Endodermal cell (in vitro differentiated cells): ENCODE data around the gene CD58. TPM values are rescaled to one million over a fixed set of nuclear protein-coding genes. Genes with fewer than 3 reads are reported as not detected.

ENCODE experiments used
- DNase-seq: peaks from one replicate; pipeline ENCODE4 v3.0.0-alpha.2; 2017
- H3K27ac ChIP-seq: 2 replicates; pipeline ENCODE4 v1.5.1; 2013; ENCODE audit warnings: mild to moderate bottlenecking, low read depth, low read length, moderate library complexity
- H3K27me3 ChIP-seq: 2 replicates; pipeline ENCODE4 v1.6.1; 2013; ENCODE audit warnings: mild to moderate bottlenecking, low read length, moderate library complexity; ENCODE audit not compliant: insufficient read depth, control insufficient read depth, poor library complexity, severe bottlenecking
- H3K36me3 ChIP-seq: 2 replicates; pipeline ENCODE4 v1.7.0; 2013; ENCODE audit warnings: mild to moderate bottlenecking, low read length, moderate library complexity; ENCODE audit not compliant: control insufficient read depth, insufficient read depth
- H3K4me1 ChIP-seq: one replicate; pipeline ENCODE4 v1.7.0; 2013; ENCODE audit warnings: low read length; ENCODE audit not compliant: control insufficient read depth, insufficient read depth
- H3K4me3 ChIP-seq: 2 replicates; pipeline ENCODE4 v1.5.1; 2013; ENCODE audit warnings: mild to moderate bottlenecking, low read length, moderate library complexity
- H3K9ac ChIP-seq: 2 replicates; pipeline ENCODE4 v1.6.1; 2013; ENCODE audit warnings: mild to moderate bottlenecking, low read length, moderate library complexity; ENCODE audit not compliant: poor library complexity, severe bottlenecking; ENCODE audit errors: extremely low read depth
- H3K9me3 ChIP-seq: 2 replicates; pipeline ENCODE4 v1.6.1; 2013; ENCODE audit warnings: mild to moderate bottlenecking, low read length, moderate library complexity; ENCODE audit not compliant: control insufficient read depth
- H3K27ac Mint-ChIP-seq: 2 replicates; pipeline ENCODE4 v1.8.0; 2020; ENCODE audit warnings: mixed read lengths
- H3K27me3 Mint-ChIP-seq: 2 replicates; pipeline ENCODE4 v1.8.0; 2021; ENCODE audit warnings: mild to moderate bottlenecking, mixed read lengths; ENCODE audit not compliant: insufficient read depth
- H3K36me3 Mint-ChIP-seq: 2 replicates; pipeline ENCODE4 v1.8.0; 2020; ENCODE audit warnings: low read depth, mixed read lengths
- H3K4me1 Mint-ChIP-seq: 2 replicates; pipeline ENCODE4 v1.8.0; 2020; ENCODE audit warnings: mixed read lengths
- H3K4me3 Mint-ChIP-seq: 2 replicates; pipeline ENCODE4 v1.8.0; 2020; ENCODE audit warnings: mild to moderate bottlenecking, moderate library complexity, mixed read lengths
- H3K9me3 Mint-ChIP-seq: 2 replicates; pipeline ENCODE4 v1.8.0; 2020; ENCODE audit warnings: mild to moderate bottlenecking, mixed read lengths
- WGBS, 2 experiments: methylation state at CpG; one replicate each; pipeline versions ENCODE4 v1.1.5 to v1.1.7; 2013; ENCODE audit warnings: missing lambda C conversion rate in 2 of 2, mixed read lengths in 1 of 2; ENCODE audit not compliant: insufficient coverage in 1 of 2, insufficient read length in 1 of 2; 5-methylcytosine and 5-hydroxymethylcytosine counted together
- total RNA-seq, 2 donors: library from RNA; stranded (reverse); fragmentation: NEBNext Ultra II Directional in 1 of 2; extraction: Animal tissue kit (Norgen Biotek cat#: 25700) in 1 of 2; gene quantifications; 2 replicates in 1 of 2; 3 replicates in 1 of 2; pipeline ENCODE4 v1.2.1, GENCODE V29; 2021
- TF ChIP-seq, protein P1 (sequence below): fragments of 200-600 bp; sonication (generic); conservative IDR thresholded peaks from 2 replicates; pipeline ENCODE4 v1.5.0; 2021; ENCODE audit warnings: antibody characterized with exemption, mild to moderate bottlenecking

The CD58 gene
- total RNA-seq, 2 donors from 2014 or later, result 4.6 to 5.9 TPM

GRCh38 chr1:116504308-116505156 lies 66.3 kb downstream of the CD58 start:
- TF ChIP-seq, protein P1, sequence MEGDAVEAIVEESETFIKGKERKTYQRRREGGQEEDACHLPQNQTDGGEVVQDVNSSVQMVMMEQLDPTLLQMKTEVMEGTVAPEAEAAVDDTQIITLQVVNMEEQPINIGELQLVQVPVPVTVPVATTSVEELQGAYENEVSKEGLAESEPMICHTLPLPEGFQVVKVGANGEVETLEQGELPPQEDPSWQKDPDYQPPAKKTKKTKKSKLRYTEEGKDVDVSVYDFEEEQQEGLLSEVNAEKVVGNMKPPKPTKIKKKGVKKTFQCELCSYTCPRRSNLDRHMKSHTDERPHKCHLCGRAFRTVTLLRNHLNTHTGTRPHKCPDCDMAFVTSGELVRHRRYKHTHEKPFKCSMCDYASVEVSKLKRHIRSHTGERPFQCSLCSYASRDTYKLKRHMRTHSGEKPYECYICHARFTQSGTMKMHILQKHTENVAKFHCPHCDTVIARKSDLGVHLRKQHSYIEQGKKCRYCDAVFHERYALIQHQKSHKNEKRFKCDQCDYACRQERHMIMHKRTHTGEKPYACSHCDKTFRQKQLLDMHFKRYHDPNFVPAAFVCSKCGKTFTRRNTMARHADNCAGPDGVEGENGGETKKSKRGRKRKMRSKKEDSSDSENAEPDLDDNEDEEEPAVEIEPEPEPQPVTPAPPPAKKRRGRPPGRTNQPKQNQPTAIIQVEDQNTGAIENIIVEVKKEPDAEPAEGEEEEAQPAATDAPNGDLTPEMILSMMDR, result no peak
- 92 to 97% methylated on average over 4 to 8 of the region's 8 CpGs for WGBS, 2 experiments
- no peaks in the 10 kb centered on the region for H3K4me1 Mint-ChIP-seq
- no peak for DNase-seq
- Histone ChIP-seq H3K4me1 (peaks cover 4% of the 10 kb centered on the region), H3K4me3 (no peak overlapping the region), H3K9me3 (no peaks in the 10 kb centered on the region), H3K36me3 (no peaks in the 10 kb centered on the region), H3K9ac (no peak overlapping the region), H3K27ac (no peak overlapping the region), H3K27me3 (no peaks in the 10 kb centered on the region)
- no peaks in the 10 kb centered on the region for H3K27me3 Mint-ChIP-seq
- H3K9me3 Mint-ChIP-seq, result no peaks in the 10 kb centered on the region
- no peak overlapping the region for H3K27ac Mint-ChIP-seq
- H3K4me3 Mint-ChIP-seq, result no peak overlapping the region
- H3K36me3 Mint-ChIP-seq, result no peaks in the 10 kb centered on the region

GRCh38 chr1:116503546-116504307 lies 67.1 kb downstream of the CD58 start:
- Histone ChIP-seq H3K9me3 (no peaks in the 10 kb centered on the region), H3K27me3 (no peaks in the 10 kb centered on the region), H3K36me3 (no peaks in the 10 kb centered on the region), H3K4me1 (peaks cover 4% of the 10 kb centered on the region), H3K27ac (no peak overlapping the region), H3K9ac (no peak overlapping the region), H3K4me3 (no peak overlapping the region)
- DNase-seq, result no peak
- 88 to 91% methylated on average over 4 to 7 of the region's 7 CpGs for WGBS, 2 experiments
- Mint-ChIP-seq H3K36me3 (no peaks in the 10 kb centered on the region), H3K4me1 (peaks cover 2% of the 10 kb centered on the region), H3K27me3 (no peaks in the 10 kb centered on the region), H3K9me3 (no peaks in the 10 kb centered on the region), H3K4me3 (no peak overlapping the region), H3K27ac (no peak overlapping the region)
- TF ChIP-seq, protein P1, result no peak

DNA sequence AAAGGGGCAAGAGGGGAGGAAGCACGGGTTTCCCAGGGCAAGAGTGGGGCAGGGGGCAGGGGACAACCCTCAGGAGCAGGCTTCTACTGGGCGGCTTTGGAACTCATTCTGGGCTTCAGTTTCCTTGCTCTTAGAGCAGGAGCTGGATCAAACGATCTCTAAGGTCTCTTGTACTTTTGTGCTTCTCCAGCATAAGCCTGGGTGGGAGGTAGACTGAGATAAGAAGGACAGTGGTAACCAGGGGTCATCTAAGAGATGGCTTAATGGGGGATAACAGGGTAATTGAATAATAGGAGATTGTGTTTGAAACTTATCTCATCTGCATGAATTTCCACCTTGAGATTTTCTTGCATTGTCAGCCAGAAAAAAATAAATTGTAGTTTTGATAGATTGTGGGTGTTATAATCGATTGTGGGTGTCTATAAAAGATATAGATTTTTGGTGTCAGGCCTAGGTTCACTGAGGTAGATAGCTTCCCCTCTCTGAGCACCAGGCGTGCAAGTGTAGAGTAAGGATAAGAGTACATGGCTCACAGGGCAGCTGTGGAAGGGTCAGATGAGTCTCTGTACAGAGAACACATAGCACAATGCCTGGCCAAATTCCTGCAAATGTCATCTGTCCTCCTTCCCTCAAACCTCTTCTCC lies 68.0 kb downstream of the CD58 start:
- H3K27me3 ChIP-seq, result no peaks in the 10 kb centered on the region
- TF ChIP-seq, protein P1, result no peak
- H3K9ac ChIP-seq, result no peak overlapping the region
- no peak overlapping the region for H3K4me3 Mint-ChIP-seq
- no peak for DNase-seq
- H3K4me1 ChIP-seq, result peaks cover 4% of the 10 kb centered on the region
- H3K36me3 Mint-ChIP-seq, result no peaks in the 10 kb centered on the region
- no peaks in the 10 kb centered on the region for H3K9me3 Mint-ChIP-seq
- H3K36me3 ChIP-seq, result no peaks in the 10 kb centered on the region
- H3K27ac Mint-ChIP-seq, result no peak overlapping the region
- no peaks in the 10 kb centered on the region for H3K27me3 Mint-ChIP-seq
- no peak overlapping the region for H3K4me3 ChIP-seq
- H3K4me1 Mint-ChIP-seq, result peaks cover 3% of the 10 kb centered on the region
- 86 to 90% methylated on average over 2 to 5 of the region's 5 CpGs for WGBS, 2 experiments
- no peak overlapping the region for H3K27ac ChIP-seq
- H3K9me3 ChIP-seq, result no peaks in the 10 kb centered on the region
